ENCODE results near the gene SIGLEC9.
A peak's percentile ranks its signal among the peaks of the same experiment; 100 is the strongest.

Gene SIGLEC9

GRCh38 chr19:51119611-51120010 lies 5.1 kb upstream of the SIGLEC9 start:
- H3K4me3 ChIP-seq (ENCODE audit: low read length), result no peak overlapping the region
- DNase-seq (ENCODE audit: low read depth, low spot score), result no peak

GRCh38 chr19:51120160-51120559 lies 4.5 kb upstream of the SIGLEC9 start:
- no peak for DNase-seq (ENCODE audit: low read depth, low spot score)
- H3K4me3 ChIP-seq (ENCODE audit: low read length), result no peak overlapping the region

- H3K4me3 ChIP-seq (ENCODE audit: low read length), result no peak overlapping the region
- DNase-seq (ENCODE audit: low read depth, low spot score), result no peak
These were observed 3.4 kb upstream of the SIGLEC9 start for GRCh38 chr19:51121257-51121656.

- DNase-seq (ENCODE audit: low read depth, low spot score), result no peak
- no peak overlapping the region for H3K4me3 ChIP-seq (ENCODE audit: low read length)
These were observed 2.4 kb upstream of the SIGLEC9 start for GRCh38 chr19:51122112-51122981.

- DNase-seq (ENCODE audit: low read depth, low spot score), result peak; percentile 81
- no peak overlapping the region for H3K4me3 ChIP-seq (ENCODE audit: low read length)
These were observed 1.3 kb upstream of the SIGLEC9 start for GRCh38 chr19:51123381-51123800.

- no peak overlapping the region for H3K4me3 ChIP-seq (ENCODE audit: low read length)
- no peak for DNase-seq (ENCODE audit: low read depth, low spot score)
These were observed 904 bp upstream of the SIGLEC9 start for GRCh38 chr19:51123802-51124201.

- no peak overlapping the region for H3K4me3 ChIP-seq (ENCODE audit: low read length)
These were observed 490 bp upstream of the SIGLEC9 start for GRCh38 chr19:51124216-51124615.

GRCh38 chr19:51125421-51126075 lies 842 bp downstream of the SIGLEC9 start:
- no peak overlapping the region for H3K4me3 ChIP-seq (ENCODE audit: low read length)
- no peak for DNase-seq (ENCODE audit: low read depth, low spot score)

More at GRCh38 chr19:51124216-51124615, 490 bp upstream of the SIGLEC9 start:
- no peak for DNase-seq (ENCODE audit: low read depth, low spot score)

GRCh38 chr19:51127032-51127431 lies 2.3 kb downstream of the SIGLEC9 start:
- DNase-seq (ENCODE audit: low read depth, low spot score), result no peak
- H3K4me3 ChIP-seq (ENCODE audit: low read length), result no peak overlapping the region

- DNase-seq (ENCODE audit: low read depth, low spot score), result peak; percentile 27
- H3K4me3 ChIP-seq (ENCODE audit: low read length), result no peak overlapping the region
These were observed 3.0 kb downstream of the SIGLEC9 start for GRCh38 chr19:51127755-51128154.

GRCh38 chr19:51128227-51128626 lies 3.5 kb downstream of the SIGLEC9 start:
- no peak overlapping the region for H3K4me3 ChIP-seq (ENCODE audit: low read length)
- no peak for DNase-seq (ENCODE audit: low read depth, low spot score)

- no peak overlapping the region for H3K4me3 ChIP-seq (ENCODE audit: low read length)
- DNase-seq (ENCODE audit: low read depth, low spot score), result no peak
These were observed 5.0 kb downstream of the SIGLEC9 start for GRCh38 chr19:51129716-51130115.

GRCh38 chr19:51131780-51132680 lies 7.3 kb downstream of the SIGLEC9 start:
- H3K4me3 ChIP-seq (ENCODE audit: low read length), result no peak overlapping the region
- no peak for DNase-seq (ENCODE audit: low read depth, low spot score)

GRCh38 chr19:51135004-51135403 lies 10.3 kb downstream of the SIGLEC9 start:
- no peak for DNase-seq (ENCODE audit: low read depth, low spot score)
- H3K4me3 ChIP-seq (ENCODE audit: low read length), result no peak overlapping the region

- DNase-seq (ENCODE audit: low read depth, low spot score), result no peak
- H3K4me3 ChIP-seq (ENCODE audit: low read length), result no peak overlapping the region
These were observed 11.5 kb downstream of the SIGLEC9 start for GRCh38 chr19:51135986-51136762.

- no peak overlapping the region for H3K4me3 ChIP-seq (ENCODE audit: low read length)
- no peak for DNase-seq (ENCODE audit: low read depth, low spot score)
These were observed 12.3 kb downstream of the SIGLEC9 start for GRCh38 chr19:51136851-51137551.

- no peak for DNase-seq (ENCODE audit: low read depth, low spot score)
- H3K4me3 ChIP-seq (ENCODE audit: low read length), result no peak overlapping the region
These were observed 13.2 kb downstream of the SIGLEC9 start for GRCh38 chr19:51137792-51138425.

- H3K4me3 ChIP-seq (ENCODE audit: low read length), result no peak overlapping the region
- no peak for DNase-seq (ENCODE audit: low read depth, low spot score)
These were observed 13.9 kb downstream of the SIGLEC9 start for GRCh38 chr19:51138549-51138979.
